Measurements from ENCODE around the gene MOV10. TPM values are rescaled to one million over a fixed set of nuclear protein-coding genes. Genes with fewer than 3 reads are reported as not detected.

The MOV10 gene
- total and polyA plus RNA-seq, 2 of the 8 experiments (the other 6 are each of a cell fraction or from before 2014, with no cell fraction given), result 57.3 to 109 TPM

DNA sequence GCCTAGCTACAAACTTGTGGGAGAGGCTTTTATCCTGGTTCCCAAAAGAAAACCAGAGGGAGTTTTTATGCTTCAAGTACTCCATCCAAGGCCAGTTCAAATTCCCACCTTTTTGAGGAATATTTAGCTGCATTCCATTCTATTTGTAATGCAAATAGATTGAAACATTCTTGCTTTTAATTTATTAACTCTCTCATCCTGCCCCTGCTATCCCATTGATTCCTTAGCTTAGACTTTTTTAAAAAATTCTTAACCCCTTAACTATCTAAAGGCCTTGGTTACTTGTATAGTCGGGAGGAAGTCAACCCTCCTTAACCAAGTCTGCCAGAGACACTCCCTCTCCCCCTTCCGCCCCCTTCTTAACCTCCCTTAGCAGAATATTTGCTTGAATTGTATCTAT lies 2.5 kb upstream of the MOV10 start:
- H2BK12ac ChIP-seq (ENCODE audit: low read depth, low read length), result peak overlapping the region; percentile 85; the same call in 1 of the 2 replicates
- no peak overlapping the region for H2BK120ac ChIP-seq (replicated peaks; ENCODE audit: low read depth, low read length)
- H4K91ac ChIP-seq (replicated peaks; ENCODE audit: insufficient read length, low read length), result no peak overlapping the region
- no peak overlapping the region for H3K14ac ChIP-seq (ENCODE audit: insufficient read length)
- no peak for TF ChIP-seq TBP (IDR thresholded peaks at IDR 0.05; ENCODE audit: low read depth, low read length)
- peak; percentile 67; the same call in 1 of the 2 replicates for TF ChIP-seq TEAD4 (IDR thresholded peaks at IDR 0.05; ENCODE audit: low read depth, low read length)
- peak; percentile 52; the same call in 1 of the 2 replicates for TF ChIP-seq E2F6 (IDR thresholded peaks at IDR 0.05)
- H3K56ac ChIP-seq (replicated peaks; ENCODE audit: insufficient read length, low read depth, low read length), result no peak overlapping the region
- FAIRE-seq, result no peak
- H2BK20ac ChIP-seq (ENCODE audit: low read length), result no peak overlapping the region
- H2BK15ac ChIP-seq (ENCODE audit: low read length), result no peak overlapping the region
- H3K4ac ChIP-seq (replicated peaks; ENCODE audit: insufficient read length, low read depth, low read length), result no peak overlapping the region
- H4K5ac ChIP-seq (ENCODE audit: insufficient read length, low read depth, low read length), result no peak overlapping the region
- no peak overlapping the region for H2AK5ac ChIP-seq (ENCODE audit: low read depth, low read length)
- H2AFZ ChIP-seq (ENCODE audit: low read length), result no peak overlapping the region
- no peaks in the 10 kb centered on the region for H3K79me1 ChIP-seq (ENCODE audit: low read depth, low read length)
- H3K18ac ChIP-seq (ENCODE audit: extremely low read depth, low read length), result no peak overlapping the region
- 30% methylated on average over 2 of the region's 2 CpGs; no CpG with 5 or more reads in 1 of the 2 experiments for WGBS, 2 experiments (ENCODE audit: extremely low coverage in 1 of 2, insufficient coverage in 1 of 2, insufficient read length in 1 of 2, insufficient replicate concordance in 2 of 2, low coverage in 1 of 2, low lambda C conversion rate in 2 of 2, missing lambda C conversion rate in 1 of 2)
- H3K4me3 ChIP-seq (ENCODE audit: extremely low read depth in 1 of 4, insufficient read depth in 2 of 4, low read depth in 3 of 4, low read length in 4 of 4), result no peak overlapping the region
- POLR2A ChIA-PET (ENCODE audit: partially characterized antibody), result interaction anchor here (0.7 to 6.1 kb wide), 11 partner anchors 10 to 149 kb away, joined by 3 to 76 read pairs (median 3); partner anchors contain the start of genes CAPZA1 and ST7L
- peaks cover 0 to 2% (median 0%) of the 10 kb centered on the region in 4 experiments; a peak in 2 of 7 replicates for H3K27me3 ChIP-seq (replicated peaks in 1 of 4; ENCODE audit: control insufficient read depth in 3 of 4, extremely low read depth in 1 of 4, insufficient read depth in 3 of 4, low read length in 3 of 4)
- no peak overlapping the region for H4K8ac ChIP-seq (ENCODE audit: extremely low read depth, insufficient read depth, low read length)
- H3K27ac ChIP-seq (ENCODE audit: low read depth, low read length), result 0 out of 2 replicates have a peak overlapping the region, but pooled peaks have one; percentile 25
- peaks cover 10% of the 10 kb centered on the region; the same call in 1 of the 2 replicates for H3K23me2 ChIP-seq (ENCODE audit: low read depth, low read length)
- peaks cover 0 to 30% (median 10%) of the 10 kb centered on the region in 4 experiments; a peak in 4 of 8 replicates for H3K36me3 ChIP-seq (ENCODE audit: control insufficient read depth in 2 of 4, insufficient read depth in 4 of 4, low read length in 3 of 4)
- peaks cover 2 to 14% (median 10%) of the 10 kb centered on the region in 4 experiments; a peak in 5 of 7 replicates for H3K4me1 ChIP-seq (replicated peaks in 1 of 4; ENCODE audit: control insufficient read depth in 3 of 4, insufficient read depth in 4 of 4, low read length in 3 of 4)
- H2BK5ac ChIP-seq (ENCODE audit: low read depth, low read length), result peak overlapping the region; percentile 53; the same call in 1 of the 2 replicates
- peak overlapping the region; percentile 12 to 23; a peak in 3 of 4 replicates for H3K4me2 ChIP-seq (ENCODE audit: insufficient read depth in 1 of 2, low read depth in 2 of 2, low read length in 2 of 2)
- H3K9me3 ChIP-seq (ENCODE audit: insufficient read depth in 2 of 2, low read depth in 1 of 2, low read length in 1 of 2), result no peaks in the 10 kb centered on the region
- DNase-seq (ENCODE audit: low read depth in 1 of 2, low spot score in 2 of 2), result no peak
- H3K23ac ChIP-seq (ENCODE audit: insufficient read length), result no peak overlapping the region
- CTCF ChIA-PET (ENCODE audit: partially characterized antibody), result interaction anchor here (0.8 to 6.3 kb wide), 11 partner anchors 11 to 58 kb away, joined by 3 to 63 read pairs (median 4); partner anchors contain the start of genes PPM1J and RHOC
- no peaks in the 10 kb centered on the region for H4K20me1 ChIP-seq (replicated peaks in 1 of 2; ENCODE audit: control insufficient read depth in 1 of 2, insufficient read depth in 2 of 2, low read length in 2 of 2)
- peaks cover 0 to 16% of the 10 kb centered on the region in 2 experiments; a peak in 2 of 4 replicates for H3K79me2 ChIP-seq (ENCODE audit: control insufficient read depth in 1 of 2, insufficient read depth in 2 of 2, low read length in 2 of 2)
- H3K9ac ChIP-seq (replicated peaks in 1 of 4; ENCODE audit: extremely low read depth in 1 of 4, low read depth in 3 of 4, low read length in 3 of 4), result peak overlapping the region in 1 of 4 experiments; percentile 14; a peak in 1 of 7 replicates
